GM23338 (cell line): ENCODE results near the gene SLC6A3.

ENCODE experiments used
- CTCF ChIP-seq, 2 experiments: fragments of 200-600 bp in 1 of 2; sonication (generic) in 1 of 2; conservative IDR thresholded peaks; 2 replicates each; pipeline versions ENCODE4 v1.5.1 to v1.6.1; 2016 to 2017; ENCODE audit warnings: antibody characterized with exemption in 2 of 2, low read depth in 2 of 2, mild to moderate bottlenecking in 2 of 2, moderate library complexity in 1 of 2
- EZH2 ChIP-seq: fragments of 200-600 bp; sonication (generic); IDR thresholded peaks from one replicate; pipeline ENCODE4 v1.8.0; 2017; ENCODE audit warnings: antibody characterized with exemption, mild to moderate bottlenecking, low read depth; ENCODE audit not compliant: unreplicated experiment
- EZH2phosphoT487 ChIP-seq: fragments of 200-600 bp; sonication (generic); IDR thresholded peaks from one replicate; pipeline ENCODE4 v1.8.1; 2018; ENCODE audit warnings: antibody characterized with exemption; ENCODE audit not compliant: unreplicated experiment
- STAT1 ChIP-seq: IDR thresholded peaks from one replicate; pipeline ENCODE4 v1.6.1; 2016; ENCODE audit warnings: antibody characterized with exemption; ENCODE audit not compliant: unreplicated experiment
- ZNF331 ChIP-seq: fragments of 250-450 bp; sonication (Bioruptor Pico); IDR thresholded peaks from 2 replicates; pipeline ENCODE4 v1.5.0; 2020; ENCODE audit warnings: low read depth, mild to moderate bottlenecking, moderate library complexity

- TF ChIP-seq CTCF (conservative IDR thresholded peaks at IDR 0.05; ENCODE audit: low read depth in 2 of 2) (no peak), EZH2phosphoT487 (no peak), ZNF331 (CRISPR knock-in tag) (no peak), EZH2 (no peak), STAT1 (no peak)
These were observed 54.9 kb downstream of the SLC6A3 start for GRCh38 chr5:1390333-1390732.
